SK-N-SH treated with all-trans-retinoic acid at 6 μM for 48 hours (cell line): ENCODE measurements around the gene RAB21.

Source experiments
- BACH2 ChIP-seq: fragments of 250-450 bp; sonication (Bioruptor Pico); IDR thresholded peaks from 2 replicates; pipeline ENCODE4 v1.9.0; 2021; ENCODE audit warnings: mild to moderate bottlenecking, borderline replicate concordance
- CSDC2 ChIP-seq: fragments of 250-450 bp; sonication (Bioruptor Pico); IDR thresholded peaks from 2 replicates; pipeline ENCODE4 v1.5.0; 2020; ENCODE audit warnings: mild to moderate bottlenecking, moderate library complexity
- GLIS3 ChIP-seq: fragments of 250-450 bp; sonication (Bioruptor Pico); IDR thresholded peaks from 2 replicates; pipeline ENCODE4 v1.5.0; 2020; ENCODE audit warnings: mild to moderate bottlenecking, moderate library complexity
- ISL1 ChIP-seq: fragments of 250-450 bp; sonication (Bioruptor Pico); IDR thresholded peaks from 2 replicates; pipeline ENCODE4 v2.1.2; 2022; ENCODE audit warnings: mild to moderate bottlenecking, moderate library complexity
- RARB ChIP-seq: fragments of 250-450 bp; sonication (Bioruptor Pico); IDR thresholded peaks from 2 replicates; pipeline ENCODE4 v1.8.0; 2021; ENCODE audit warnings: mild to moderate bottlenecking, moderate library complexity
- SNAI2 ChIP-seq: fragments of 250-450 bp; sonication (Bioruptor Pico); IDR thresholded peaks from 2 replicates; pipeline ENCODE4 v1.5.0; 2020; ENCODE audit warnings: mild to moderate bottlenecking, moderate library complexity
- ZC3H10 ChIP-seq: fragments of 250-450 bp; sonication (Bioruptor Pico); IDR thresholded peaks from 2 replicates; pipeline ENCODE4 v1.5.1; 2021; ENCODE audit warnings: mild to moderate bottlenecking, moderate library complexity
- ZFP3 ChIP-seq: fragments of 250-450 bp; sonication (Bioruptor Pico); IDR thresholded peaks from 2 replicates; pipeline ENCODE4 v1.5.0; 2020; ENCODE audit warnings: mild to moderate bottlenecking, moderate library complexity
- ZFP30 ChIP-seq: fragments of 450-650 bp; formaldehyde crosslinking; IDR thresholded peaks from 2 replicates; pipeline ENCODE4 v1.5.0; 2022; ENCODE audit warnings: mild to moderate bottlenecking, moderate library complexity
- ZNF565 ChIP-seq: fragments of 450-650 bp; formaldehyde crosslinking; conservative IDR thresholded peaks from 2 replicates; pipeline ENCODE4 v1.5.0; 2020; ENCODE audit warnings: low read depth, mild to moderate bottlenecking, moderate library complexity
- TF ChIP-seq, protein P1 (sequence below): fragments of 250-450 bp; sonication (Bioruptor Pico); IDR thresholded peaks from 2 replicates; pipeline ENCODE4 v1.5.1; 2020; ENCODE audit warnings: low read depth, mild to moderate bottlenecking, moderate library complexity
- TF ChIP-seq, protein P2 (sequence below): fragments of 250-450 bp; sonication (Bioruptor Pico); IDR thresholded peaks from 2 replicates; pipeline ENCODE4 v1.8.0; 2020; ENCODE audit warnings: mild to moderate bottlenecking, moderate library complexity, borderline replicate concordance

DNA sequence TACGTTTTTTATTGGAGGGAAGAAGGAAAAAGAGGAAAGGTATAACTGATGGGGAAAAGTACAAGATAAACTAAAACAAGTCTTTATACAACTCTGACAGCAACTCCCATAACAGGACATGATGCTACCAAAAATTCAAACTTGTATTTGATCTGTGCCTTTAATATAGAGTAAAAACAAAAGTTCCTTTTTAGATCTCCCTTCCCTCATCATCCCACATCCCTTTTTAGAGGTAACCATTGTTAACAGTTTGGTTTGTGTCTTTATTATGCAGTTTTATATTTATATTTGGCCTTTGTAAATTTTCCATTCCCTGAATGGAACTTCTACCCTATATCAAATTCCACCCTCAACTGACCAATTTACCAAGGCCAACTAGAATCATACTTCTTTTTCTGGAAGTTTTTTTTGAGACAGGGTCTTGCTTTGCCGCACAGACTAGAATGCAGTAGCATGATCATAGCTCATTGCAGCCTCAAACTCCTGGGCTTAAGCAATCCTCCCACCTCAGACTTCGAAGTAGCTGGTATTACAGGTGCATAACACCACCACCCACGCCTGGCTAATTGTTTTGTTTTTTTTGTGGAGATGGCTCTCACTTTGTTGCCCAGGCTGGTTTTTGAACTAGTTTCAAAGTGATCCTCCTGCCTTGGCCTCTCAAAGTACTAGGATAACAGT is 36.9 kb downstream of the RAB21 start:
- TF ChIP-seq ZFP30 (CRISPR knock-in tag) (no peak), CSDC2 (CRISPR knock-in tag) (no peak), ISL1 (CRISPR knock-in tag) (no peak), SNAI2 (CRISPR knock-in tag) (no peak), ZNF565 (CRISPR knock-in tag) (no peak), RARB (CRISPR knock-in tag) (no peak), ZFP3 (CRISPR knock-in tag) (no peak), BACH2 (no peak), ZC3H10 (CRISPR knock-in tag) (no peak), GLIS3 (CRISPR knock-in tag) (no peak)
- TF ChIP-seq, protein P1, sequence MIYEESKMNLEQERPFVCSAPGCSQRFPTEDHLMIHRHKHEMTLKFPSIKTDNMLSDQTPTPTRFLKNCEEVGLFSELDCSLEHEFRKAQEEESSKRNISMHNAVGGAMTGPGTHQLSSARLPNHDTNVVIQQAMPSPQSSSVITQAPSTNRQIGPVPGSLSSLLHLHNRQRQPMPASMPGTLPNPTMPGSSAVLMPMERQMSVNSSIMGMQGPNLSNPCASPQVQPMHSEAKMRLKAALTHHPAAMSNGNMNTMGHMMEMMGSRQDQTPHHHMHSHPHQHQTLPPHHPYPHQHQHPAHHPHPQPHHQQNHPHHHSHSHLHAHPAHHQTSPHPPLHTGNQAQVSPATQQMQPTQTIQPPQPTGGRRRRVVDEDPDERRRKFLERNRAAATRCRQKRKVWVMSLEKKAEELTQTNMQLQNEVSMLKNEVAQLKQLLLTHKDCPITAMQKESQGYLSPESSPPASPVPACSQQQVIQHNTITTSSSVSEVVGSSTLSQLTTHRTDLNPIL = no peak
- TF ChIP-seq, protein P2, sequence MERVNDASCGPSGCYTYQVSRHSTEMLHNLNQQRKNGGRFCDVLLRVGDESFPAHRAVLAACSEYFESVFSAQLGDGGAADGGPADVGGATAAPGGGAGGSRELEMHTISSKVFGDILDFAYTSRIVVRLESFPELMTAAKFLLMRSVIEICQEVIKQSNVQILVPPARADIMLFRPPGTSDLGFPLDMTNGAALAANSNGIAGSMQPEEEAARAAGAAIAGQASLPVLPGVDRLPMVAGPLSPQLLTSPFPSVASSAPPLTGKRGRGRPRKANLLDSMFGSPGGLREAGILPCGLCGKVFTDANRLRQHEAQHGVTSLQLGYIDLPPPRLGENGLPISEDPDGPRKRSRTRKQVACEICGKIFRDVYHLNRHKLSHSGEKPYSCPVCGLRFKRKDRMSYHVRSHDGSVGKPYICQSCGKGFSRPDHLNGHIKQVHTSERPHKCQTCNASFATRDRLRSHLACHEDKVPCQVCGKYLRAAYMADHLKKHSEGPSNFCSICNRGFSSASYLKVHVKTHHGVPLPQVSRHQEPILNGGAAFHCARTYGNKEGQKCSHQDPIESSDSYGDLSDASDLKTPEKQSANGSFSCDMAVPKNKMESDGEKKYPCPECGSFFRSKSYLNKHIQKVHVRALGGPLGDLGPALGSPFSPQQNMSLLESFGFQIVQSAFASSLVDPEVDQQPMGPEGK (CRISPR knock-in tag) = no peak
